Effector CD8-positive, alpha-beta T cell (primary cell): ENCODE measurements around the gene MMP2.

Experiments
- DNase-seq: peaks from one replicate; lab custom pipeline; 2025; lab: John Stamatoyannopoulos, UW

Gene MMP2

DNA sequence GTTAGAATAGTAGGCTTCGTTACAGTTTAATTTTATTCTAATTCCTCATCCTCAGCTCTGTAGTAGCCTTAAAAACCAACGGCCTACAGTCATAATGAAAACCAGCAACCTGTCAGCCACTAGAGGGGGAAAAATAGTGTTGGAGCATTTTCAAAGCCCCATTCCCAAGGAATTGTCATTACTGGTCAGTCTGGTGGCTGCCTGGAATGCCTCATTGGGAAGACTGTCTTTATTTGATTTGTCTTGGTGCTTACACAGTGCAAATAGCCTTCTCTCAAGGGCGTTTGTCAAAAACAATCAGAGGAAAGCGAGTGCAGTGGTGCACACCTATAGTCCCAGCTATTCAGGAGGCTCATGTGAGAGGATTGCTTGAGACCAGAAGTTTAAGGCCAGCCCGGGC lies 34.6 kb downstream of the MMP2 start:
- DNase-seq = no peak

GRCh38 chr16:55515111-55515510 lies 36.1 kb downstream of the MMP2 start:
- DNase-seq = no peak

DNA sequence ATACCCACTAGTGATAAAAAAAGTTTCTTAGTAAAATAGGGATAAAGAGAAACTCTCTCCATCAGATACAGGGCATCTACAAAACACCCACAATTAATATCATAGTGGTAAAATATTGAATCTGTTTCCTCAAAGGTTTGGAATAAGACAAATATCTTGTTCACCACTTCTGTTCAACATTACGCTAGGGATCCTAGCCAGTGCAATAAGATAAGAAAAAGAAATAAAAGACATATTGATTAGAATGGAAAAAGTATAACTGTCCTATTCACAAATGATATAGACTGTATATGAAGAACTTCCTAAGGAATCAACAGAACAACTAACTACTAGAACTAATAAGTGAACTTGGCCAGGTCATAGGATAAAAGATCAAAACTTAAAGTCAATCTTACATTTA lies 42.8 kb downstream of the MMP2 start:
- DNase-seq = no peak

- DNase-seq = no peak
Observed at GRCh38 chr16:55526441-55526840, 47.4 kb downstream of the MMP2 start.

- DNase-seq = no peak
Observed at GRCh38 chr16:55527885-55528284, 48.9 kb downstream of the MMP2 start.

GRCh38 chr16:55529018-55529417 lies 50.0 kb downstream of the MMP2 start:
- no peak for DNase-seq

- DNase-seq = no peak
Observed at GRCh38 chr16:55530316-55530856, 51.4 kb downstream of the MMP2 start.

DNA sequence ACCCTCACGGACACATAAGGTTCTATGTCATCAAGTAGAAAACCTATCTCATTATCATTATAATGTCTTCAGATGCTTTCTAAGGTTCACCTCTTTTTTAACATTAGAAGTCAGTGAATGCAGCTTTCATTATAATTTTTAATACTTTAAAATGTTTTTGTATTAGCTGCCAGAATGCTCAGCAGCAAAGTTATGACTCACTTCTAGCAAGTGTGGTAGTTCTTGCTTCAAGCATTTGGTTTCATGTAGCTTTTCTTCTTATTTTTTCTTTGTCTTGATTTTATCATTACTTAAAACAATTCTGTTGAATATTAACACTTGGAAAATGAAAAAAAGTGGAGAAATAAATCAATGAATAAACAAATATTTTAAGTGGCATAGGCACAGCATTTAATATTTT lies 53.2 kb downstream of the MMP2 start:
- DNase-seq = no peak

GRCh38 chr16:55534756-55535155 lies 55.8 kb downstream of the MMP2 start:
- no peak for DNase-seq

DNA sequence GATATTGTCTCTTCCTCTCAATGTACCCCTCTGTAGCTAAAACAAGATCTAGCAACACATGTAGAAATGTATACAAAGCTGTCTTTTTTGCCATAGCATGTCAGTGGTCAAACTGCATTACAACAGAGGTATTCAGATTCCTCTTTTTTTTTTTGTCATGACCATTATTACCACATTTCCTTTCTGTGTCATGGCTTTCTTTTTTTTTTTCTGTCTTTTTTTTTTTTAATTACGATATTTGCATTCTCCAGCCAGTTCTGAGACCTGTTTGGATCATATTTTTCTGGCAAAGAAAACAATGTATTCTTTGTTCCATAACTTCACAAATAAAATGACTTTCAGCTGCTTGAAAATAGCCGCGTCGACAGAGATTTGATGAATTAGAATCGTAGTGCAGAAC lies 60.1 kb downstream of the MMP2 start:
- no peak for DNase-seq

GRCh38 chr16:55539488-55539887 lies 60.5 kb downstream of the MMP2 start:
- no peak for DNase-seq

DNA sequence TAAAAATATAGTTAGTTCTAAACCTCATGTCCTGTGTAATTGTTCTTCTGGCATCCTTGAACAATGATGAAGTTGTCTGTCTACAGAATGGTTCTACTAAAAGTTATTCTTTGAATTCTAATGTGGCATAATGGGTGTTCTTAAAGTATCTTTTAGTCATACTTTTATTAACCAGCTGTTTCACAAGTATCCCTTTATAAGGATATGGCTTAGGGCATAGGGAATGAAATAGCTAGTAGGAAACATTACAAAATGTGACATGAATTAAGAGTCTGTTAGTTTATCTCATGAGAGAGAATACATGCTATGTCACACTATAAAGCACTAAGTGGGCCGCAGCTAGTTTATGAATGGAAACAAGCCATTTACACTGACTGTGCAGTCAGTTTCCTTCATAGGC lies 61.2 kb downstream of the MMP2 start:
- no peak for DNase-seq

GRCh38 chr16:55542459-55543082 lies 63.6 kb downstream of the MMP2 start:
- DNase-seq = no peak

GRCh38 chr16:55543472-55543871 lies 64.5 kb downstream of the MMP2 start:
- no peak for DNase-seq

DNA sequence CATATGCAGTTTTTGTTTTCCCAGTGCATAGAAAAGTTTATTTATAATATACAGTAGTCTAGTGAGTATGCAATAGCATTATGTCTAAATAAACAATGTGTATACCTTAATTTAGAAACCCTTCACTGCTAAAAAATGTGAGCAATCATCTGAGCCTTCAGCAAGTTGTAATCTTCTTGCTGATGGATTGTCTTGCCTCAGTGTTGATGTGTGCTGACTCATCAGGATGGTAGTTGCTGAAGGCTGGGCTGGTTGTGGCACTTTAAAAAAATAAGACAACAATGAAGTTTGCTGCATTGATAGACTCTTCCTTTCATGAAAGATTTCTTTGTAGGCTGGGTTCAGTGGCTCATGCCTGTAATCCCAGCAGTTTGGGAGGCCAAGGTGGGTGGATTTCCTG lies 73.6 kb downstream of the MMP2 start:
- DNase-seq = no peak

- no peak for DNase-seq
Observed at GRCh38 chr16:55555436-55555835, 76.4 kb downstream of the MMP2 start.
